OCI-LY7 (cell line): ENCODE data around the gene DNAJC18.
"Not testable (repeated sequence)": the region's sequence is repeated elsewhere in the genome, so short reads cannot be mapped to it uniquely, and the experiment has no call there.

Experiments
- CTCF ChIP-seq: fragments of 200-600 bp; sonication (generic); conservative IDR thresholded peaks from 2 replicates; pipeline ENCODE4 v1.5.1; 2014; ENCODE audit warnings: mild to moderate bottlenecking, antibody characterized with exemption, low read length, moderate library complexity, mixed read lengths
- EZH2phosphoT487 ChIP-seq: fragments of 200-600 bp; sonication (generic); IDR thresholded peaks from 2 replicates; pipeline ENCODE4 v1.6.1; 2018; ENCODE audit warnings: low read depth, borderline replicate concordance, mild to moderate bottlenecking, mixed run types, antibody characterized with exemption, low read length, moderate library complexity, mixed read lengths

GRCh38 chr5:139440416-139440815, 1.1 kb upstream of the DNAJC18 start:
- not testable (repeated sequence) for TF ChIP-seq CTCF, EZH2phosphoT487
